AG09309 (cell line): ENCODE data around the gene LMAN2.

Experiments used
- DNase-seq: peaks from one replicate; pipeline ENCODE4 v3.0.0-alpha.2; 2010; ENCODE audit warnings: low read depth
- H3K4me3 ChIP-seq: 2 replicates; pipeline ENCODE4 v1.5.1; 2011; ENCODE audit warnings: mild to moderate bottlenecking, low read depth, low read length, moderate library complexity; ENCODE audit not compliant: control insufficient read depth
- TF ChIP-seq, protein P1 (sequence below): IDR thresholded peaks from 2 replicates; pipeline ENCODE4 v1.5.1; 2011; ENCODE audit warnings: mild to moderate bottlenecking, low read depth, low read length, inconsistent platforms; ENCODE audit not compliant: insufficient read depth, control insufficient read depth; ENCODE audit errors: missing control alignments

Gene LMAN2

DNA sequence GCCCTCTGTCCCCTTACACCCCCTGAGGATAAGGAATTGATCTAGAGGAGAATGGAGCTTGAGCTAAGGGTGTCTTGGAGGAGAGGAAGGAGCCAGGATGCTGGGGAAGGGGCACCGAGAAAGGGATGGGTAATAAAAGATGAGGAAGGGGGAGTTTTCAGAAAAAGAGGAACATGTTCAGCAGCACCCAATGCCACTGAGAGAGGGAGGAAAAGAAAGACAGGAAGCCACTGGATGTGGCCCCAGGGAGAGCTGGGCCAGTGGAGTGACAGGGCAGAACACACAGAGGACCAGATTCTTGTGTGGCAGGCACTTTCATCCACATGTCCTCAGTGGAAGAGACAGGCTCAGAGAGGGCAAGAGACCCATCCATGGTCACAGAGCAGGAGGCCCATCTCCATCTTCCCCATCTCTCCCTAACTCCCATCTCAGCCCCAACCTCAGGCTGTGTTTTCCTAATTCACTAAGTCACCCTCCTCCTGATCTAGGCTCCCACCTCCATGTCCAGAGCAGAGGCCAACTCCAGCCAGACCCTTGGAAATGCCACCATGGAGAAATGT is 41.8 kb upstream of the LMAN2 start:
- no peak for DNase-seq
- no peak overlapping the region for H3K4me3 ChIP-seq
- TF ChIP-seq, protein P1, sequence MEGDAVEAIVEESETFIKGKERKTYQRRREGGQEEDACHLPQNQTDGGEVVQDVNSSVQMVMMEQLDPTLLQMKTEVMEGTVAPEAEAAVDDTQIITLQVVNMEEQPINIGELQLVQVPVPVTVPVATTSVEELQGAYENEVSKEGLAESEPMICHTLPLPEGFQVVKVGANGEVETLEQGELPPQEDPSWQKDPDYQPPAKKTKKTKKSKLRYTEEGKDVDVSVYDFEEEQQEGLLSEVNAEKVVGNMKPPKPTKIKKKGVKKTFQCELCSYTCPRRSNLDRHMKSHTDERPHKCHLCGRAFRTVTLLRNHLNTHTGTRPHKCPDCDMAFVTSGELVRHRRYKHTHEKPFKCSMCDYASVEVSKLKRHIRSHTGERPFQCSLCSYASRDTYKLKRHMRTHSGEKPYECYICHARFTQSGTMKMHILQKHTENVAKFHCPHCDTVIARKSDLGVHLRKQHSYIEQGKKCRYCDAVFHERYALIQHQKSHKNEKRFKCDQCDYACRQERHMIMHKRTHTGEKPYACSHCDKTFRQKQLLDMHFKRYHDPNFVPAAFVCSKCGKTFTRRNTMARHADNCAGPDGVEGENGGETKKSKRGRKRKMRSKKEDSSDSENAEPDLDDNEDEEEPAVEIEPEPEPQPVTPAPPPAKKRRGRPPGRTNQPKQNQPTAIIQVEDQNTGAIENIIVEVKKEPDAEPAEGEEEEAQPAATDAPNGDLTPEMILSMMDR = no peak

DNA sequence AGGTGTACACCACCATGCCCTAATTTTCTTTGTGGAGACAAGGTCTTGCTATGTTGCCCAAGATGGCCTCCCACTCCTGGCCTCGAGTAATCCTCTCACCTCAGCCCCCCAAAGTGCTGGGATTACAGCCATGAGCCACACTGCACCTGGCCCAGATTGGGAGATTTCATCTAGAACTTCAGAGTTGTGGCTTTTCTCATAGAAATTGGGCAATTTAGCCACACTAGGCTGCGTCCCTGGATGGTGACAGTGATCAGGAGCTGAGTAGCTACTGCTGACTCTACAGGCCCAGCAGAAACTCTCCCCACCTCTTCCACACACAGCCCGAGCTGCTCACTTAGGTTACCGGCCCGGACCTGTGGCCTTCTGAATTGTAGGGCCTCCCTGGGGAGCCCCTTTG is 41.3 kb upstream of the LMAN2 start:
- DNase-seq = no peak
- TF ChIP-seq, protein P1 = no peak
- no peak overlapping the region for H3K4me3 ChIP-seq

DNA sequence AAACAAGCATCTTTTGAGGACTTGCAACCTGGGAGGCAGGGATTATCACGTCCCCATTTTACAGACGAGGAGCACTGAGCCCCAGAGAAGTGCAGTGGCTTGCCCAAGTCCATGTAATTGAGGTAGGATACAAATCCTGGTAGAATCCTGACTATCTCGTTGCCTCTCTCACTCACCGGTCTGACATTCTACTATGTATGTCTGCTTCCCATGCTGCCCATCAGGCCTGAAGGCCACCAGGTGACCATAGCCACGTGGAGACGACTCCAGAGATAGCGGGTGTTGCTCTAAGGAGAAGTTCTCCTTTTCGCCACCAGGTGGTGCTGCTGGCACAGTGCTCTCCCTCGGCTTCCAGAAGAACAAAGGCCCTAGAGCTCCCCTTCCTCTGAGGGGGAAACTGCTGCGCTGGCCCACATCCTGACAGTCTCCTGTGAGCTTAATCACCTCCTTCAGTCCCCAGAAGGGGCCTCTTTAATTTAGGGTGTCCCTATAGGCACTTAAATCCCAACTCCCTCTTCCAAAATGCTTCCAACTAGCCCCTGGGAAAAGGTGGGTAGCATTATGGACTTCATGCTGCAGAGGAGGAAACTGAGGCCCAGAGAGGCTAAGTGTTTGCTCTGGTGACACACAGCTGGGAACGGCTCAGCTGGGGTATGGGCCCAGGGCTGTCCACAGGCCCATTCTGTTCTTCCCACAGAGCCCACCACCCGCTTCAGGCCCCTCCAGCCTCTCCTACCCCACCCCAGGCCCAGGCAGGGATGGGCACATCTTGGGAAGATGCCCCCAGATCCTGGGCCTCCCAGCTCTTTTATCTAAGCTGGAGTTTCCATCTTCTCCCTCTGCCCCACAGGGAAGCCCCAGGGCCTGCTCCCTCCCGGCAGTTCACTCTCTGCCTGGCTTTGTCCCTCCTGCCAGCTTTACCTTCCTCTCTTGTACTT is 39.2 kb upstream of the LMAN2 start:
- DNase-seq = no peak
- H3K4me3 ChIP-seq = no peak overlapping the region
- TF ChIP-seq, protein P1 = peak; percentile 96

DNA sequence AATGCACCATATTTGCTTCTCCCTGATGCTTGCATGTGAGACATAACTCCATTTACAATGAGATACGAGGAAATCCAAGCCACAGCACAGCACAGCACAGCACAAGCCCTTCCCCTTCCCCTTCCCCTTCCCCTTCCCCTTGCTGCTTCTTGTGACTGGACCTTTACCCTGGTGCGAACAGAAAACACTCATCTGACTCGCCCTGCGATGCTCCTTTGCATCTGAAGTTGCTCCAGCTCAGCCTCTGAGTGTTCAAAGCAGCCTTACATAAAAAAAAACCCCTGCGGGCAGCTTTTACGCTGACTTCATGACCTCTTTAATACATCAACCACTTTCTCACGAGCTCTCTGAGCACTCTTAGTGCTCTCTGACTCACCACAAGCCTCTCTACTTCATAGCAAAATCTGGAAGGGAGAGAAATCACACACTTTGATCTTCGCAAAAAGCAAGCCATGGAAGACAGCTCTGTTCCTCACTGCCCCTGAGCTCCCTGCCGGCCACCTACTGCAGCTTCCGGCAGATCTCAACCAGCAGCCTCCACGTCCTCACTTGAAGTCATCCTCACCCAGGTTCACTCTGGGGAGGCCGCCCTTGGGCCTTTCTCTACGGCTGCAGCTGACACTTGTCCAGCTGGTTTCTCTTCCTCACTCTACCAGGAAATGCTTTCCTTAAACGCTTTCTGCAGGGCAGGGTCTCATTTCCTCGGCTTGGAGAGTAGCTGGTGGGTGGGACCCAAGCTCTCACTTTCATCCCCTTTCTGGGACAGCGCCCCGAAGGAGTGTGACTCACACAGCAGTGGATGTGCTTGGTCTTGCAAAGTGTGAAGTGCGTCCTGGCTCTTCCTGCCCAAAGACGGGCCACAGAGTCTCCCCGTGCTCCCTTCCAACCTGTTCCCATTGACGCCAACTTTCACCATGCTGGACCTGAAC is 38.0 kb upstream of the LMAN2 start:
- no peak overlapping the region; the same call in 1 of the 2 replicates for H3K4me3 ChIP-seq
- peak; percentile 88 for DNase-seq
- TF ChIP-seq, protein P1 = no peak

DNA sequence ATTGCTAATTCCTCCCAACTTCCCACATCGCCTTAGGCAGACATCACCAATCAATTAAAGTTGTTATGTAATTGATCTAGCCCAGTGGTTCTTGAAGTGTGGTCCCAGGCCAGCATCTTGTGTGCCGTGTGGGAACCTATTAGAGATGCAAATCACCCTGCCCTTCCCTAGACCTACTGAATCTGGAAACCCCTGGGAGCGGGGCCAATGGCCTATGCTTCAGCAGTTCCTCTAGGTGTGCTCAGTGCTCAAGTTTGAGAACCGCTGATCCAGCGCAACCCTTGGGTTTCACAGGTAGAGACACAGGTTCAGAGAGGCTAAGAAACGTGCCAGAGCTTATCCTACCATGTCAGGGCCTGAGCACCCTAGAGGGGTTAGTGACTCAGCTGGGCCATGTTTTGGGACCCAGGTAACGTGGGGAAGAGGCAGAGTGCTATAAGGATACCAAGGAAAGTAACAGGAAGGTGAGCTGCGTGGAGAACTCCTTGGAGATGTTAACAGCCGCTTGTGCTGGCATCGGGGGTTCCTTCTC is 37.1 kb upstream of the LMAN2 start:
- TF ChIP-seq, protein P1 = no peak
- H3K4me3 ChIP-seq = no peak overlapping the region
- DNase-seq = no peak

DNA sequence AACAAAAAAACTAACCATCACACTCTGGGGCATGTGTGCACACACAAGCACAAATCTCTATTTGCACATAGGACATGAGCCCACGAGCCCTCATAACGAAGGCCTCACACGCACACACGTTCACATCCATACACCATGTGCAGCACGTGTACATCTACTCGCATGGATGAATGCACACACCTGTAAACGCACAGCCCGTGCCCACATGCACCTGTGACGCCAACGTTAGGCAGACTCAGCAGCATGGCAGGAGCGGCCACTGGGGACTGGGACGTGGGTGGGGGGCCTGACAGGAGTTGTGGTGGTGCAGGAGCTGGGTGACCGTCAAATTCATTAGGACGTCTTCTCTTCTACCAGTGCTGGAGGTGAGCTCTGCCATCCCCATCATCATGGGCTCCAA is 35.9 kb upstream of the LMAN2 start:
- TF ChIP-seq, protein P1 = no peak
- H3K4me3 ChIP-seq = no peak overlapping the region
- DNase-seq = no peak
